Activated CD4-positive, CD25-positive, alpha-beta regulatory T cell (primary cell): ENCODE data around the gene C20orf144.
A peak's percentile ranks its signal among the peaks of the same experiment; 100 is the strongest.

ENCODE experiments used
- DNase-seq, 4 experiments: peaks; one replicate each; lab custom pipeline; 2025; lab: John Stamatoyannopoulos, UW

The C20orf144 gene

GRCh38 chr20:33666293-33667244, 4.4 kb downstream of the C20orf144 start, which contains the start of gene ACTL10:
TSS of gene ACTL10 (plus strand) at chr20:33666943. CDS start at chr20:33667498, 555 bp downstream.
- peak; percentile 42 to 71 (median 48) for DNase-seq

GRCh38 chr20:33667245-33667675, 5.1 kb downstream of the C20orf144 start:
- DNase-seq = peak in 2 of 4 experiments; percentile 35 to 43

- peak; percentile 51 to 67 (median 66) for DNase-seq
Observed at GRCh38 chr20:33667676-33668465, 5.7 kb downstream of the C20orf144 start.

- no peak for DNase-seq
Observed at GRCh38 chr20:33668466-33669155, 6.5 kb downstream of the C20orf144 start.

- DNase-seq = no peak
Observed at GRCh38 chr20:33669224-33669623, 7.1 kb downstream of the C20orf144 start.

GRCh38 chr20:33669873-33670640, 7.9 kb downstream of the C20orf144 start:
- DNase-seq = no peak

GRCh38 chr20:33670715-33671499, 8.8 kb downstream of the C20orf144 start:
- no peak for DNase-seq

GRCh38 chr20:33671573-33672288, 9.6 kb downstream of the C20orf144 start:
- no peak for DNase-seq

GRCh38 chr20:33672426-33673113, 10.4 kb downstream of the C20orf144 start:
- DNase-seq = no peak

- DNase-seq = no peak
Observed at GRCh38 chr20:33673114-33673409, 10.9 kb downstream of the C20orf144 start.

- DNase-seq = no peak
Observed at GRCh38 chr20:33673410-33674293, 11.5 kb downstream of the C20orf144 start.

- DNase-seq = peak in 2 of 4 experiments; percentile 31 to 35
Observed at GRCh38 chr20:33674294-33675135, 12.4 kb downstream of the C20orf144 start, which contains the start of gene NECAB3. TSS of gene NECAB3 (minus strand) at chr20:33674428. CDS start at chr20:33674352, 76 bp downstream.

- no peak for DNase-seq
Observed at GRCh38 chr20:33675136-33675959, 13.2 kb downstream of the C20orf144 start.

GRCh38 chr20:33676121-33676520, 14.0 kb downstream of the C20orf144 start:
- no peak for DNase-seq

GRCh38 chr20:33676652-33677645, 14.8 kb downstream of the C20orf144 start:
- no peak for DNase-seq
